Activated naive CD4-positive, alpha-beta T cell treated with anti-CD3 and anti-CD28 coated beads for 36 hours (primary cell): ENCODE measurements around the gene C19orf33. TPM values are rescaled to one million over a fixed set of nuclear protein-coding genes. Genes with fewer than 3 reads are reported as not detected.

ENCODE experiments used
- CTCF ChIA-PET: fragments of 350-600 bp; sonication (Branson Sonifier 250); formaldehyde crosslinking; loops from one replicate; lab custom pipeline; 2021; ENCODE audit warnings: antibody characterized with exemption; lab: Charles Lee
- DNase-seq: peaks from one replicate; pipeline ENCODE4 v3.0.0-alpha.2; 2020
- H3K27ac Mint-ChIP-seq: one replicate; pipeline ENCODE4 v1.8.0; 2021; ENCODE audit warnings: mild to moderate bottlenecking, mixed read lengths
- H3K27me3 Mint-ChIP-seq: one replicate; pipeline ENCODE4 v1.8.0; 2021; ENCODE audit warnings: low read depth, mixed read lengths
- H3K36me3 Mint-ChIP-seq: one replicate; pipeline ENCODE4 v1.8.0; 2021; ENCODE audit warnings: low read depth, mixed read lengths
- H3K4me1 Mint-ChIP-seq: one replicate; pipeline ENCODE4 v1.8.0; 2021; ENCODE audit warnings: low read depth, mixed read lengths
- H3K4me3 Mint-ChIP-seq: one replicate; pipeline ENCODE4 v1.8.0; 2021; ENCODE audit warnings: mild to moderate bottlenecking, moderate library complexity, mixed read lengths
- H3K9me3 Mint-ChIP-seq: one replicate; pipeline ENCODE4 v1.8.0; 2021; ENCODE audit warnings: mixed read lengths
- intact Hi-C: fragments of 100-400 bp; cut with micrococcal nuclease; formaldehyde crosslinking; loops from one replicate; pipeline ENCODE4 v1.15.1; 2023
- total RNA-seq, 2 experiments: library from RNA; stranded (reverse); gene quantifications; one replicate each; pipeline ENCODE4 v1.2.3, GENCODE V29; 2021

Gene C19orf33
- total RNA-seq, 2 experiments from 2014 or later, result not detected

DNA sequence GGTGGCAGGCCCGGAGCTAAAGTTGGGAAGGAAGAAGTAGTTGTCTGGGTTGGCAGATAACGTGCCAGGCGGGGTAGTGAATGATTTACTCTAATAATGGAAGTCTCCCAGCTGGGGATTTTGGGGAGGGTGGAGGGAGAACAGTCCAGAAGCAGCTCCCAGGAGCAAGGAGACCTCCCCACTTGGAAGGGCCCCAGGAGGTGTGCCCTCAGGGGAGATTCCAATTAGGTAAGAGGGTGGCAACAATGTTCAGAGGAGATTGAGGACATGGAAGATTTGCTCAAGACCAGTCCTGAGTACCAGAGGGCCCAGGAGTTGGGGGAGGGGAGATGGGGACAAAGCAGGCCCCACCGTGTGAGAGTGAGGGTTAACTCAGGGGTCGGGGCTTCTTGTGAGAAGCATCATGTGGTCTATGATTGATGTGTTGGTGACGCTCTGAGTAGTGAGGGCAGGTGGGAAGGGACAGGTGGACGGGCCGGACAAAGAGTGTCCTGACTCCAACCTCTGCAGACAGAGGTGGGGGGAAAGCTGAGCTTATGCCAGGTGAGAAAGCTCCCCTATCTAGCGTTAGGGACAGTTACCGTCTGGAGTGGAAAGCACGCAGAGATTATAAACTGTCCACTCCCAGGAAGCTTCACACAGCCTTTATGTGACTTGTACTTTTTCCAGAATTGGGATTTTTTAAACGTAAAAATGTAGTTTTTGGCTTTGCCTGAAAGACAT lies 36.1 kb upstream of the C19orf33 start:
- no peak for DNase-seq
- Mint-ChIP-seq H3K4me3 (no peak overlapping the region), H3K27me3 (no peaks in the 10 kb centered on the region), H3K36me3 (no peaks in the 10 kb centered on the region), H3K27ac (no peak overlapping the region), H3K4me1 (peaks cover 39% of the 10 kb centered on the region), H3K9me3 (no peaks in the 10 kb centered on the region)
- intact Hi-C loops, result loop anchor here (10.0 kb wide), 1 partner anchor 673 kb away; the partner anchor contains the start of genes ZNF540 and ZNF571
- CTCF ChIA-PET, result interaction anchor here (1.6 kb wide), 1 partner anchor 25 kb away, joined by 6 read pairs; no protein-coding TSS in a partner anchor

DNA sequence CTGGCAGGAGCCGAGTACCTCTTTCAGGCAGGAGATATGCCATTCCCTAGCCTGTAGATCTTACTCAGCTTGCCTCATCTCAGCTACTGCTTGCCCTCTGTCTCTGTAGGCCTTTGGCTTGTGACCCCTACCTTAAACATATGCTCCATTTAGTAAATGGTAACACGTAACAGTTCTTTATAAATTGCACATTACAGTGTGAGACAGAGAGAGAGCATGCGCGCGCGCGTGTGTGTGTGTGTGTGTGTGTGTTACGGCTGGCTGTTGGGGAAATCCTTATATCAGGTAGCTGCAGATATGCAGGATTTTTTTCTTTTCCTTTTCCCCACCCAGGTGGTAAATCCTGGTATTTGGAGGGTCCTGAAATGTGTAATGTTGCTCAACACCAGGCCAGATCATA lies 35.5 kb upstream of the C19orf33 start:
- Mint-ChIP-seq H3K27me3 (no peaks in the 10 kb centered on the region), H3K4me1 (peaks cover 34% of the 10 kb centered on the region), H3K36me3 (no peaks in the 10 kb centered on the region), H3K9me3 (no peaks in the 10 kb centered on the region), H3K27ac (no peak overlapping the region), H3K4me3 (no peak overlapping the region)
- CTCF ChIA-PET, result interaction anchor here (1.6 kb wide), 1 partner anchor 25 kb away, joined by 6 read pairs; no protein-coding TSS in a partner anchor
- DNase-seq, result no peak
- intact Hi-C loops, result loop anchor here (10.0 kb wide), 1 partner anchor 674 kb away; the partner anchor contains the start of genes ZNF540 and ZNF571

GRCh38 chr19:38270587-38271167 lies 33.4 kb upstream of the C19orf33 start:
- Mint-ChIP-seq H3K27ac (peak overlapping the region; percentile 13), H3K9me3 (no peaks in the 10 kb centered on the region), H3K4me1 (peaks cover 20% of the 10 kb centered on the region), H3K4me3 (no peak overlapping the region), H3K27me3 (no peaks in the 10 kb centered on the region), H3K36me3 (no peaks in the 10 kb centered on the region)
- CTCF ChIA-PET, result no interaction called here
- no peak for DNase-seq
- intact Hi-C loops, result no loop called here

- Mint-ChIP-seq H3K4me3 (no peak overlapping the region), H3K27ac (no peak overlapping the region), H3K4me1 (peaks cover 7% of the 10 kb centered on the region), H3K27me3 (no peaks in the 10 kb centered on the region), H3K36me3 (no peaks in the 10 kb centered on the region), H3K9me3 (no peaks in the 10 kb centered on the region)
- DNase-seq, result no peak
- intact Hi-C loops, result no loop called here
- CTCF ChIA-PET, result no interaction called here
Measured at GRCh38 chr19:38273499-38273898, 30.6 kb upstream of the C19orf33 start.

DNA sequence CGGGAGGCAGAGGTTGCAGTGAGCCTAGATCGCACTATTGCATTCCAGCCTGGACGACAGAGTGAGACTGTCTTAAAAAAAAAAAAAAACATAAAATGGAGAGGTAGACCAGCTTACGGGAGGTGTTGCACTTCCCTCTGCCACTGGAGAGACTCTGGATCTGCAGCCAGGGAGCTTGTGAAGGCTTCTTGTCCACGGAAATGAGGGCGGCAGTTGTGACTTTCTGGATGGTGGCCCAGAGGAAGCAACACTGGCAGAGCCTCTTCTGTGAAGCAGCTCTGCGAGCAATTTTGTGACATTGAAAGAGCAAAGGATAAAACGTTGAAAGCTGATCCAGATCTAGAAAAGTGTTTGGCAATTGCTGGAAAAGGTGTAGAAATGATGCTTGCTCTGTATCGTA lies 29.3 kb upstream of the C19orf33 start:
- H3K27me3 Mint-ChIP-seq, result no peaks in the 10 kb centered on the region
- H3K4me3 Mint-ChIP-seq, result no peak overlapping the region
- peaks cover 7% of the 10 kb centered on the region for H3K4me1 Mint-ChIP-seq
- H3K9me3 Mint-ChIP-seq, result no peaks in the 10 kb centered on the region
- CTCF ChIA-PET, result interaction anchor here (0.6 to 0.7 kb wide), 2 partner anchors 32 to 539 kb away, joined by 4 to 5 read pairs; no protein-coding TSS in a partner anchor
- H3K36me3 Mint-ChIP-seq, result no peaks in the 10 kb centered on the region
- intact Hi-C loops, result no loop called here
- no peak overlapping the region for H3K27ac Mint-ChIP-seq
- no peak for DNase-seq

GRCh38 chr19:38276942-38277517 lies 27.0 kb upstream of the C19orf33 start:
- Mint-ChIP-seq H3K27ac (no peak overlapping the region), H3K9me3 (no peaks in the 10 kb centered on the region), H3K36me3 (no peaks in the 10 kb centered on the region), H3K4me3 (no peak overlapping the region), H3K4me1 (peaks cover 5% of the 10 kb centered on the region), H3K27me3 (no peaks in the 10 kb centered on the region)
- no peak for DNase-seq
- CTCF ChIA-PET, result interaction anchor here (0.6 to 1.3 kb wide), 5 partner anchors 8 to 116 kb away, joined by 3 to 4 read pairs (median 3); no protein-coding TSS in a partner anchor
- intact Hi-C loops, result no loop called here

GRCh38 chr19:38277549-38277948 lies 26.5 kb upstream of the C19orf33 start:
- Mint-ChIP-seq H3K36me3 (no peaks in the 10 kb centered on the region), H3K4me1 (peaks cover 7% of the 10 kb centered on the region), H3K9me3 (no peaks in the 10 kb centered on the region), H3K4me3 (no peak overlapping the region), H3K27ac (no peak overlapping the region), H3K27me3 (no peaks in the 10 kb centered on the region)
- DNase-seq, result no peak
- CTCF ChIA-PET, result interaction anchor here (0.7 to 0.8 kb wide), 2 partner anchors 8 to 34 kb away, joined by 3 to 4 read pairs; no protein-coding TSS in a partner anchor
- intact Hi-C loops, result no loop called here

DNA sequence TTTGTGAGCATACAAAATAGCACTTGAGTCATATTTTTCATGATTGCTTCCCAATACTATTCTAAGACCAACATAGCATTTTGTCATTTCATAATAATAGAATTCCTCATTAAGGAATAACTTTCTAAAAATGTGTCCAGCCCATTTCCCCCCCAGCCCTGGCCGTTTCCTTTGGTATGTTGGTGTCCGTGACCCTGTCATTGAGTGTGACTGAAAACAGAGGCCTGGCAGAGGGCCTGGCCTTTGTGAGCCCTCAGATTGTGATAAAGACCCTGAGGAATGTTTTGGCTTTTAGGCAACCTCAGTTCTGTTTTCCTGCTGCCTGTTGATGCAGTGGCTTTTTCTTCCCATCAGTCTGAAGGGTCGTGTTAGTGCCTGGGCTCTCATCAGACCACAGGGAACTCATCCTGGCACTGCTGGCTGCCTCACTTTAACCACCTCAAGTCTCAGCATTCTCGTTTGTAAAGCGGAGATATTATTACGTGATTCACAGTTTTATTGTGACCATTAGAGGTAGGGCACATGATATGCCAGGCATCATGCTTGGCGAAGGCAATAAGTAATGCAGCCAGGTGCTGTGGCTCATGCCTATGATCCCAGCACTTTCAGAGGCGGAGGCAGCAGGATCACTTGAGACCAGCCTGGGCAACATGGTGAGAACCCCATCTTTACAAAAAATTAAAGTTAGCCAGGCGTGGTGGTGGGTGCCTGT lies 25.9 kb upstream of the C19orf33 start:
- no peak overlapping the region for H3K4me3 Mint-ChIP-seq
- H3K9me3 Mint-ChIP-seq, result no peaks in the 10 kb centered on the region
- DNase-seq, result no peak
- intact Hi-C loops, result no loop called here
- peaks cover 7% of the 10 kb centered on the region for H3K4me1 Mint-ChIP-seq
- no peaks in the 10 kb centered on the region for H3K36me3 Mint-ChIP-seq
- H3K27ac Mint-ChIP-seq, result no peak overlapping the region
- CTCF ChIA-PET, result interaction anchor here (0.8 kb wide), 1 partner anchor 34 kb away, joined by 3 read pairs; no protein-coding TSS in a partner anchor
- no peaks in the 10 kb centered on the region for H3K27me3 Mint-ChIP-seq

GRCh38 chr19:38278751-38279150 lies 25.3 kb upstream of the C19orf33 start:
- H3K4me3 Mint-ChIP-seq, result no peak overlapping the region
- H3K9me3 Mint-ChIP-seq, result no peaks in the 10 kb centered on the region
- H3K36me3 Mint-ChIP-seq, result no peaks in the 10 kb centered on the region
- H3K27ac Mint-ChIP-seq, result no peak overlapping the region
- CTCF ChIA-PET, result no interaction called here
- H3K4me1 Mint-ChIP-seq, result peaks cover 7% of the 10 kb centered on the region
- H3K27me3 Mint-ChIP-seq, result no peaks in the 10 kb centered on the region
- intact Hi-C loops, result no loop called here
- DNase-seq, result no peak

DNA sequence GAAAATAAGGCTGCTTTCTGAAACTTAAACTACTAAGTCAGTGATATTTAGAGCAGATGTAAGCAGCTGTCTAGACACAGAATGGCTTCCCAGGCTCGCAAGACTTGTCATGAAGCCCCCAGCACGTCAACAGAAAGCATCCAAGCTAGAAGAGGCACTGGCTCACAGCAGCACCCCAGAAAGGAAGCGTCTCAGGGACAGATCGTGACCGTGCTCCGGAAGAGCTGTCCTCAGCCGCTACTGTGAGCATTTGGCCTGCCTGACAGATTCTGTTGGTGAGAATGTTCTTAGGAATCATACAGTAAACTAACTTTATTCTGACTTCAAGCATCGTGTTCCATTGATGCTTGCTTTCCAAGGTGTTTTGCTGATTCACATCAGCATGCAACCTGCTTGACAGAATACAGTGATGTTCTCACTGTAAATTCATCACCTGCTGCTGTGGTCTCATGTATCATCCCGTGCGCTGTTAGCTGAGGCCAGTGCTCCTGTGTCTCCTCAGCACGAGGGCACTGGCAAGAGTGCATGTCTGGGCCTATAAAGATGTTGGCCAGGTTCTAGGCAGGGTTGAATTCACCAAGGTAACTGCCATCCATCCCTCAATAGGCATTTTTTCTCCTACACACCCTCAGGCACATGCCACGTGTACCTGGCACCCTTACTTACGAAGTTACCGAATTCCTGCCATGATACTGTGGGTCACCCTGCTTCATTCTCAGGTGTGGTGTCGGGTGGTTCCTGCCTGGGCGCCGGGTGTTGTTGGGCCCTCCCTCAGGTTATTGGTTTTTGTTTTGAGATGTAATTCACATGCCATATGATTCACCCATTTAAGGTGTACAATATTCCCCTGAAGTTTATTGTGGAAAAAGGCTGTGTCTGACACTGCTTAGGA lies 23.8 kb upstream of the C19orf33 start:
- CTCF ChIA-PET, result no interaction called here
- no peak overlapping the region for H3K27ac Mint-ChIP-seq

DNA sequence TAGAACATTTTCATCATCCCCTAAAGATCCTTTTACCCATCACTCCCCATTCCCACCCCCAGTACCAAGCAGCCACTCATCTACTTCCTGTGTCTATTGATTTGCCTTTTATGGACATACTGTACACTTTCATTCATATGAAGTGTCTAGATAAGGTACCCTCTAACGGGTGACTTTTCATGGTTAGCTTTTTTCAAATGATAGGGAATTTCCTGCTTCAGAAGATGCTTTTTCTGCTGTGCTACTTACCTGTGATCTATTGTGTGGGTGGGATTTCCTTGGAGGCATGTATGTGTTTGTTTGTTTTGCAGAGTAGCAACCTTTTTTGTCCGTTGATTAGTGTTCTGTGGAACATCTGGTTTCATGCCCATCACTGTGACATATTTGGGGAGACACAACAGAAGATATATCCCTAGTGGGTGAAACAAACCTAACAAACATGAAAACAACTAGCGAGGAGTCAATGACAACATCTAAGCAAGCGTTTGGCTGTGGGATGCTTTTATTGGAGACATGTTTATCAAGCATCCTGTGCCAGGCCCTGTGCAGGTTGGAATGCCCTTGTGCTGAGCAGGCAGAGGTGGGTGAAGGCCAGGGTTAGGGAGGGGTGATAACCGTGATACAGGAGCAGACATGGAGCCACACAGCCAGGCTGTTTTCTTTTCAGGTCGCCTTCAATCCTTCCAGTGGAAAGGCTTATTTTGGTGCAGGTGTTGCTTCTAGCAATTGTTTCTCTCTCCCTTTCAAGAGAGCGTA lies 22.1 kb upstream of the C19orf33 start:
- CTCF ChIA-PET, result interaction anchor here (0.6 to 0.7 kb wide), 3 partner anchors 26 to 147 kb away, joined by 3 to 6 read pairs (median 4); no protein-coding TSS in a partner anchor
- no peak overlapping the region for H3K4me3 Mint-ChIP-seq
- H3K27ac Mint-ChIP-seq, result no peak overlapping the region
- H3K27me3 Mint-ChIP-seq, result no peaks in the 10 kb centered on the region
- H3K9me3 Mint-ChIP-seq, result no peaks in the 10 kb centered on the region
- H3K36me3 Mint-ChIP-seq, result peaks cover 2% of the 10 kb centered on the region
- no peak for DNase-seq
- intact Hi-C loops, result no loop called here
- H3K4me1 Mint-ChIP-seq, result peaks cover 7% of the 10 kb centered on the region

More for the DNA sequence above, 23.8 kb upstream of the C19orf33 start:
- peaks cover 7% of the 10 kb centered on the region for H3K4me1 Mint-ChIP-seq
- no peaks in the 10 kb centered on the region for H3K27me3 Mint-ChIP-seq
- H3K9me3 Mint-ChIP-seq, result no peaks in the 10 kb centered on the region
- no peak overlapping the region for H3K4me3 Mint-ChIP-seq
- no peak for DNase-seq
- H3K36me3 Mint-ChIP-seq, result peaks cover 2% of the 10 kb centered on the region
- intact Hi-C loops, result no loop called here
